AG08395 (cell line): ENCODE measurements around the gene VAC14.
"Not testable (repeated sequence)": the region's sequence is repeated elsewhere in the genome, so short reads cannot be mapped to it uniquely, and the experiment has no call there.

Experiments
- DNase-seq: peaks from one replicate; pipeline ENCODE4 v3.0.0; 2012; ENCODE audit warnings: mixed read lengths, low spot score

VAC14 gene

DNA sequence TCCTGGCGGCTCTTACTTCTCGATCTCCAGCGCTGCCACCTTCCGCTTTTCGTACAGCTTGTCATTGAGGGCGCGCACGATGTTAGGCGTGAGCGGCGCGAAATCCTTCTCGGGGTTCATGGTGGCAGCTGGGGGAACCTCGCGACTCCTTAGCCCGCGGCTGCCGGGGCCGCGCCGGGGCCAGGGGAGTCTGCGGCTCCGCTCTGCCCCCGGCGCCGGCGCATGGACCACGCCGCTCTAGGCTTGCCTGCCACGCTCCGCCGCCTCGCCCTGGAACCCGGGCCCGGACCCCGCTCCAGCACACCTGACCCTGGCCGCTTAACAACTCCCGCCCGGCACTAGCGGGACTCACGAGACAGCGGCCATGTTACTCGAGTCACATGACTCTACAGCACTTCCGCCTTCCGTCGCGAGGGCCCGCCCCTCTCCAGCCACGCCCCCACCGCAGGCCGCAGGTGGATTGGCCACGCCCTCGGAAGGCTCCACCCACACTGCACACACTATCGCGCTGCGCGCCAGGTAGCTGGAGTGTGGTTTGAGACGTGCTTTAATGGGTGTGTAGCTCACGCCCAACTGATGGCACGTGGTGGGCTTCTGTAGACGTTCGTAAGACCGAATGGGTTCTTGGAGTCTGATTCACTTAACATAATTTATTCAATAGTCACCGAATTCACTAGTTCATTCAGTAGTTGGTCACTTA is at the start of gene VAC14:
Gene VAC14, minus strand, starts transcription at position 378 of the 700 bp plus-strand sequence. Its CDS starts 258 bp downstream, at position 120.
- DNase-seq = peak; percentile 95

- not testable (repeated sequence) for DNase-seq
These were observed 22.6 kb upstream of the VAC14 start for GRCh38 chr16:70823498-70824118.

DNA sequence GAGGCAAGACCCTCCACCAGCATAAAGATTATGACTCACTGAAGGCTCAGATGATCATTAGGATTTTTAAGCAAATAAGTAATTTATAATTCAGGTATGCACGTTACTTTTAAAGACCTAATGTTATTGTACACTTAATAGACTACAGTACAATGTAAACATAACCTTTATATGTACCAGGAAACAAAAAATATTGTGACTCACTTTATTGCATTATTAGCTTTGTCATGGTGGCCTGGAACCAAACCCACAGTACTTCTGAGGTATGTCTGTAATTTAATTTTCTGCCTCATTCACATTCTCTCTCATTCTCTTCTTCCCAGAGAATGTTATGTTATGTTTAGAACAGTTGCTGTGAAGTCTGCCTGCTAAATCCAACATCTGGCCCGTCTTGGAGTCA is 21.8 kb upstream of the VAC14 start:
- not testable (repeated sequence) for DNase-seq

DNA sequence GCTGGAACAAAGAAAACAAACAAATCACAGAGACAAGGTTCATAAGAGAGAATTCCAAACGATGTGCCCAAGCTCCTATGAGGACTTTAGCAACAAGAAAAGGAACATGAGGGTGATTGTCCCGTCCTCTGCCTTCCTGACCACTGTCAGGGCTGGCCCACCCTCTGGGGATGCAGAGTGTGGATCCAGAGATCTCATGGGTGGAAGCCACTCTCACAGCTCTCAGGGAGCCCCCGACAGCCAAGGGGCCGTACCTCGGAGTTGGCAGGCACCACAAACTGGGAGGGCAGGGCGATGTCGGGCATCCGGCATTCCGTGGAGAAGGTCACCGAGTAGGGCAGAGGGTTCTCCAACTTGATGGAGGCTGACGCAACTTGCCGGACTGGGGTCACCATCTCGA is 17.1 kb upstream of the VAC14 start:
- not testable (repeated sequence) for DNase-seq

GRCh38 chr16:70809392-70810060 is 8.6 kb upstream of the VAC14 start:
- DNase-seq = no peak

DNA sequence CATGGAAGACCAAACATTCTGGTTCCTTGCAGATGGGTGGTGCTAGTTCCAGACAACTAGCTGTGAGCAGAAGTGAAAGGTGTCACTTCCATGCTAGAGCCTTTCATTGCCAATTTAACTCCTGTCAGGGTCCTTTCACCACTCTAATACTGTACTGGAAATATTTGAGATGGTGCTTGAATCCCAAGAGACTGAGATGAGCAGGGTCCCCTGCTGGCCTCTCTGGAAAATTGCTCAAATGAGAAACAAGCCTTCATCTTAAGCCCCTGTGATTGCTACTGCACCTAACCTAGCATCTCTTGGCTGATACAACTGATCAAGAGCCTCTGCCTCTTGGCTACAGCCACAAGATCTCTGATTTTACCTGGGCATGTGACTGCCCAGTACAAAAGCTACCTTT is 7.4 kb upstream of the VAC14 start:
- DNase-seq = no peak

GRCh38 chr16:70805787-70806186 is 4.8 kb upstream of the VAC14 start:
- peak; percentile 56 for DNase-seq

DNA sequence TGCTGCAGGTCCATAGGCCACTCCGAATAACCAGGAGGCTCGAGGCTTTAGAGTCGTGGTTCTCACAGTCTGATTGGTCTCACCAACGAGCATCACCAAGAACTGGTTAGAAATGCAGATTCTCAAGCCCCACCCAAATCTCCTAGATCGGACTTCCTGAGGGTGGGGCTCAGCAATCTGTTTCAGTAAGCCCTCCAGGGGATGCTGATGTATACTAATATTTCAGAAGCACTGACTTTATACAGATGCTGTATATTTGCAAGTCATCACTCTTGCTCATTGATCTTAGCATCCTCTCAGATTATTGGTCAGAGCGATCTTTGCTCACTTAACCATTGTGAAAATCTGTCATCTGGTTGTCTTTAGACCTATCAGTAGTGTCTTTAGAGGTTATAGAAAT is 4.4 kb upstream of the VAC14 start:
- DNase-seq = no peak

DNA sequence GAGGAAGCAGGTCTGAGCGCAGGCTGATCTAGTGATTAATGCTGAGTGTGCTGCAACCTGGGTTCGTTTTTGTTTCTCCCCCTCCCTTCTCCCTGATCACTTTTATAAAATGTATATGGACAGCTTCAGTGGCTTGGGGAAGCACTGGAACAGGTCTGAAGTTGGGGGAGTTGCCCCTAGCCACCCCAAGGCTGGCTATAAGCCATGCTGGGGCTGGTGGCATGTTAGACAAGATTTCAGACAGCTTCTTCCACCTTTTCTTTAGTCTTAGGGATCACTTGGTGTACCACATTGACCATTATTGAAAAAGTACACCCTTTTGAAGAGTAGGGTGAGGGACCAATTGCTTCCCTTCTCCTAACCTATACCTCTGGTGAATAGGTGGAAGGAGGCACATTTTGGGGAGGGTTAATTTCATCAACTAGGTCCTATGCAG is 3.8 kb upstream of the VAC14 start:
- DNase-seq = no peak

DNA sequence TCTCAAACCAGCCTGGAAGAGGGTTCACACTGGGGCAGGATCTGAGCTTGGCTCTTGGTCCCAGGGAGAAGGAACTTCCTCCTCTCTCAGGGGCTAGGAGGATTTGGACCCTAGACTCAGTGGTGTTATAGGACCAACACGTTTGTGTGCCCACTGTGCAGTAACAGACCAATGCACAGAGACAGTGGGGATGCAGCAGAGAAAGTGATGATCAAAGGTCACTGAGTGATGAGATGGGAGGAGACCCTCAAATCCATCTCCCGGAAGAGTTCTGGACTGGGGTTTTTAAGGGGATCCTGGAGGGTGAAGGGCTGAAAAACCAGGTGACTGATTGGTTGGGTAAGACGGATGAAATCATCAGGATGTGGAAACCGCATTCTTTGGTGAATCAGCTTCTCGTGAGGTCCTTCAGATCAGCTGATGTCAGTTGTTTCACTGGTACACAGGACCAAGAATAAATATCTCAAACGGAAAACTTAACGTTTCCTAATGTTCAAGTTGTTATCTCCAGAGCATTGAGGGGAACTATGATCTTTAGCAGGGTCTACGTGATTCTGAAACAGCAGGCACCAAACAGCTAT is 3.3 kb upstream of the VAC14 start:
- peak; percentile 52 for DNase-seq

GRCh38 chr16:70803319-70803718 is 2.4 kb upstream of the VAC14 start:
- no peak for DNase-seq

- no peak for DNase-seq
These were observed 653 bp upstream of the VAC14 start for GRCh38 chr16:70801611-70802010.

- DNase-seq = no peak
These were observed 647 bp downstream of the VAC14 start for GRCh38 chr16:70800311-70800710.

GRCh38 chr16:70796301-70796700 is 4.7 kb downstream of the VAC14 start:
- no peak for DNase-seq

- no peak for DNase-seq
These were observed 5.6 kb downstream of the VAC14 start for GRCh38 chr16:70795296-70795912.

DNA sequence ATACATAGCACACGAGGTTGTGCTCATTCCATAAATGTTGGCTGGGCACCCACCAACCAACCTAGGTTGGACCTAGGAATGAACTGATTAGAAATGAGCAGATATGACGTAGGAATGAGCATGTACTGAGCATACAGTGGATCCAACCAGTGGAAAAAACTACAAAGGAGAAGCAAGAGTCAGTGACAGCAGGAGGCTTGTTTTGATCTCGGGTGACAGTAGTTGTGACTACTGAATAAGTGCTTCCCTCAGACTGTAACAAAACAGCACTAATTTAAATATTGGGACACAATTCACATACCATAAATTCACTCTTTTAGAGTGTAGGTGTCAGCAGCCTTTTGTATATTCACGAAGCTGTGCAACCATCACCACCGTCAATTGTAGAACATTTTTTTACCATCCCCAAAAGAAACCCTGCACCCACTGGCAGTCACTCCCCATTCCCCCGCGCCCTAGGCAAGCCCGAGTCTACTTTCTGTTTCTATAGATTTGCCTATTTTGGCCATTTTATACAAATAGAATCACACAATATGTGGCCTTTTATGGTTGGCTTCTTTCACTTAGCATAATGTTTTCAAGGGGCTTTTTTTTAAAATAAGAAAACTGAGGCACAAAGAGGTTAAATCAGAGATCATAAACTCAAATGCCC is 7.0 kb downstream of the VAC14 start:
- no peak for DNase-seq

GRCh38 chr16:70790815-70791214 is 10.1 kb downstream of the VAC14 start:
- DNase-seq = no peak

DNA sequence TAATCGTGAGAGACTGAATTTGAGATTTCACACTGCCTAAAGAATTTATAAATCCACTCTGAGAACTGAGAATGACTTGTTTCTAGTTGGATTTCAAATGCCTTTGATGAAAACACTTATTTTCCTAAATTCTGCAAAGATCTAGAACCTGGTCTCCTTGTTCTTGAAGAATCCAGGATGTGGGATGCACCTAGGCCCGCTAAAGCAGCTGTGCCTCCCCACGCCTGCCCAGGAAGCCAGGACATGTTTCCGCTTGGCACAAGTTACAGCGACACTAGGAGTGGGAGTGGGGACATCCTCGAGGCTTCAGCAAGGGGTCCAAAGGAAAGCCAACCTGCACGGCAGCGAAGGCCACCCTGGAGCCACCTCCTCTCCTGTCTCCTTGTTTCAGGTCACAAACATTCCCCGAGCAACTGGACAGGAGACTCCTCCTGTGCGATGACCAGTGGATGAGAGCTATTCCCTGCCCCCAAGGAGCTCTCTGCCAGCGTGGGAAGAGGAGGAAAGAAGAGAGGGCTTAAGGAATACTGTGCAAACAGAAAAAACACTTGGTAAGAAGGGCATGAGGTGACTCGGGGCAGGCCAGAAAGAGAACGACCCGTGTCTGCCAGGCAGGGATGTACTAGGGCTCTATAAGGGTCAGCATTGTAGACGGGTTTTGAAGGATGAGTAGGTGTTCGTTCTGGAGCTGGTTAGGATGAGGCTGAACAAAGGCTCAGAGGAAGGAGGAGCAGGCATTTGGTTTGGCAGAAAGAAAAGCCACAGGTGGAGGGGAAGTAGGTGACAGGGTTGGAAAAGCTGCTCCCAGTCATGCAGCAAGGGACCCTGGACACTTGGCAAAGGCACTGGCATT is 11.1 kb downstream of the VAC14 start:
- no peak for DNase-seq

DNA sequence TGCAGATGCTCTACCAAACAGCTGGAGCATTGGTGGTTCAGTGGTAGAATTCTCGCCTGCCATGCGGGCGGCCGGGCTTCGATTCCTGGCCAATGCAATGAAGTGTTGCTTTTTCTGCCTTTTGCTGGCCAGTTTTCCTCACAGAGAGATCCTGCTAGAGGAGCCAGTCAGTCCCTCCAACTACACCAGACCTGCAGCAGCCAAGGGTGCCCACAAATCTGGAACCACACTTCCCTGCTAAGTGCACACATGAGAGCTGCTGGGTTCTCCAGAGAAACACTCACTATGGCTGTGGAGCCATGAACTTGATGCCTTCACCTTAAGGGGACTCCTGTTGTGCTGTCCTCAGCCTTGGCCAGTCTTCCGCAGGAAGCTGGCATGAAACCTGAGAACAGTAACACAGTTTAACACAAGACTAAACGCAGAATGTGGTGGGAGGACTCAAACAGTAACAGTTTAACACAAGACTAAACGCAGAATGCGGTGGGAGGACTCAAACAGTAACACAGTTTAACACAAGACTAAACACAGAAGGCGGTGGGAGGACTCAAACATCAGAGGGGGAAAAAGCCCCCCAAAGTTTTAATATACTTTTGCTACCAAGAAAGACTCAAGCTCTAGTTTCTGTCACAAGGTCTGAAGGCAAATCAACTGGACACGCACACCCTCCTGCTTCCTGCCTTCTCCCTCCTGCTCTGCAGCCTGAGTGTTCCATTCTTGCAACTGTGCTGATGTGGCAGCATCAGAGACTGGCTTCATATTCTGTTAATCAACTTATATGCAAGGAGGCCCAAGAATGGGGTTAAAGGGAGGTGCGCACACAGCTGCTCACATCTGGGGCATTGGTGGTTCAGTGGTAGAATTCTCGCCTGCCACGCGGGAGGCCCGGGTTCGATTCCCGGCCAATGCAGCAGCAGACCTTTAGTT is 12.0 kb downstream of the VAC14 start:
- peak; percentile 62 for DNase-seq
